ENCODE measurements around the gene ANGPTL4.
"Not testable (repeated sequence)": the region's sequence is repeated elsewhere in the genome, so short reads cannot be mapped to it uniquely, and the experiment has no call there.

The ANGPTL4 gene

GRCh38 chr19:8389891-8390616 lies 26.1 kb downstream of the ANGPTL4 start, which contains the start of gene RAB11B:
TSS of gene RAB11B (plus strand) at chr19:8390360. CDS start at chr19:8390417, 57 bp downstream.
- peak; percentile 98 for DNase-seq (ENCODE audit: low read depth)

GRCh38 chr19:8390617-8390981 lies 26.6 kb downstream of the ANGPTL4 start:
- peak; percentile 82 for DNase-seq (ENCODE audit: low read depth)

GRCh38 chr19:8391198-8392016 lies 27.5 kb downstream of the ANGPTL4 start:
- DNase-seq (ENCODE audit: low read depth): no peak

- no peak for DNase-seq (ENCODE audit: low read depth)
Measured at GRCh38 chr19:8392017-8392591, 28.1 kb downstream of the ANGPTL4 start.

- DNase-seq (ENCODE audit: low read depth): no peak
Measured at GRCh38 chr19:8393192-8393870, 29.4 kb downstream of the ANGPTL4 start.

- no peak for DNase-seq (ENCODE audit: low read depth)
Measured at GRCh38 chr19:8393871-8394250, 29.9 kb downstream of the ANGPTL4 start.

GRCh38 chr19:8395621-8396082 lies 31.7 kb downstream of the ANGPTL4 start:
- DNase-seq (ENCODE audit: low read depth): no peak

GRCh38 chr19:8396185-8396562 lies 32.2 kb downstream of the ANGPTL4 start:
- no peak for DNase-seq (ENCODE audit: low read depth)

GRCh38 chr19:8396563-8397203 lies 32.7 kb downstream of the ANGPTL4 start:
- peak; percentile 49 for DNase-seq (ENCODE audit: low read depth)

GRCh38 chr19:8397271-8397670 lies 33.3 kb downstream of the ANGPTL4 start:
- DNase-seq (ENCODE audit: low read depth): no peak

GRCh38 chr19:8397746-8398310 lies 33.9 kb downstream of the ANGPTL4 start:
- no peak for DNase-seq (ENCODE audit: low read depth)

- no peak for DNase-seq (ENCODE audit: low read depth)
Measured at GRCh38 chr19:8398311-8398771, 34.4 kb downstream of the ANGPTL4 start.

GRCh38 chr19:8399681-8400188 lies 35.8 kb downstream of the ANGPTL4 start:
- DNase-seq (ENCODE audit: low read depth): no peak

- no peak for DNase-seq (ENCODE audit: low read depth)
Measured at GRCh38 chr19:8401981-8402411, 38.0 kb downstream of the ANGPTL4 start.

GRCh38 chr19:8403098-8403819 lies 39.3 kb downstream of the ANGPTL4 start:
- DNase-seq (ENCODE audit: low read depth): no peak

- DNase-seq (ENCODE audit: low read depth): no peak
Measured at GRCh38 chr19:8403820-8404109, 39.8 kb downstream of the ANGPTL4 start.

GRCh38 chr19:8404391-8405151 lies 40.6 kb downstream of the ANGPTL4 start:
- no peak for DNase-seq (ENCODE audit: low read depth)

GRCh38 chr19:8410718-8411117 lies 46.8 kb downstream of the ANGPTL4 start:
- not testable (repeated sequence) for DNase-seq (ENCODE audit: low read depth)

GRCh38 chr19:8412783-8413628 lies 49.1 kb downstream of the ANGPTL4 start, which contains the start of gene MARCHF2:
TSS of gene MARCHF2 (plus strand) at chr19:8413305. CDS start at chr19:8421841, 8,536 bp downstream.
- DNase-seq (ENCODE audit: low read depth): peak; percentile 93

Measured in stimulated activated CD4-positive, alpha-beta T cell treated with anti-CD3 and anti-CD28 coated beads, Interleukin-2, amount 100 ng/mL, for 4 hours (primary cell).